ENCODE results near the gene TP53TG5.

TP53TG5 gene

DNA sequence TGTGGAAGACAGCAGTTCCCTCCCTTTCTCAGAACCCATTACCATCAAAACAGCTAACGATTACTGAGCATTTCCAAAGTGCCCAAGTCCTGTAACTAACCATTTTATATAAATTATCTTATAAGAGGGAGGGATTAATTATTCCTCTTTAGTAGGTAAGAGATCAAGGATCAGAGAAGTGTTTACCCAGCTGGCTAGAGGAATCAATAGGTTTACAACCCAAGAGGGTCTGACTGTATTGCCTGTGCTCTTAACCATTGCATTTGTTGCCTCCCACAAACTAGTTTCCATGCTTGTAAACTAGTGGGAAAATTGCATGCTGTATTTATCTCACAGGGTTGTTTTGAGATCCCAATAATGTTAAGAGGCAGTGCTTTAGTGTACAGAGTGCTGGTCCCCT, 26.3 kb upstream of the TP53TG5 start:
- no peak for DNase-seq

DNA sequence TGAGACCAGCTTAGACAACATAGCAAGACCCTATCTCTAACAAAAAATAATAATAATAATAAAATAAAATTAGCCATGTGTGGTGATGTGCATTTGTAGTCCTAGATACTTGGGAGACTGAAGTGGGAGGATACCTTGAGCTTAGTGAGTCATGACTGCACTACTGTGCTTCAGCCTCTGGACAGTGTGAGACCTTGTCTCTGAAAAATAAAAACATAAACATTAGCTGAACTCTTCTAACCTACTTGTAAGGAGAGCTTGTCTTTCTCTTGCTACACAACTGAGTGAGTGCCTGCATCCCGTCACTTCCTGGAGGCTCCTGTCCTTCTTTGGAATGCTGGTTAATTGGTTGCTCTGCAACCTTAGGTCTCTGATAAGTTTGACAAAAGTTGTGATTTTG, 24.8 kb upstream of the TP53TG5 start:
- DNase-seq: no peak

DNA sequence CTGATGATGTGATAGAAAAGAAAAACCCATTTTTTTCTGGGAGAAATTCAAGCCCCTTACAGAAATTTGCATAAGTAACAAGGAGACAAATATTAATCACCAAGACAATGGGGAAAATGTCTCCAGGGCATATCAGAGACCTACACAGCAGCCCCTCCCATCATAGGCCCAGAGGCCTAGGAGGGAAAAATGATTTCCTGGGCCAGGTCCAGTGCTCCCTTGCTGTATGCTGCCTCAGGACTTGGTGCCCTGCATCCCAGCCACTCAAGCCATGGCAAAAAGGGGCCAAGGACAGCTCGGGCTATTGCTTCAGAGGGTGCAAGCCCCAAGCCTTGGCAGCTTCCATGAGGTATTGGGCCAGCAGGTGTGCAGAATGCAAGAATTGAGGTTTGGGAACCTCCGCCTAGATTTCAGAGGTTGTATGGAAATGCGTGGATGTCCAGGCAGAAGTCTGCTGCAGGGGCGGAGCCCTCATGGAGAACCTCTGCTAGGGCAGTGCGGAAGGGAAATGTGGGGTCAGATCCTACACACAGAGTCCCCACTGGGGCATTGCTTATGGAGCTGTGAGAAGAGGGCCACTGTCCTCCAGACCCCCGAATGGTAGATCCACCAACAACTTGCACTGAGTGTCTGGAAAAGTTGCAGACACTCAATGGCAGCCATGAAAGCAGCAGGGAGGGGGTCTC, 22.4 kb upstream of the TP53TG5 start:
- no peak for DNase-seq

DNA sequence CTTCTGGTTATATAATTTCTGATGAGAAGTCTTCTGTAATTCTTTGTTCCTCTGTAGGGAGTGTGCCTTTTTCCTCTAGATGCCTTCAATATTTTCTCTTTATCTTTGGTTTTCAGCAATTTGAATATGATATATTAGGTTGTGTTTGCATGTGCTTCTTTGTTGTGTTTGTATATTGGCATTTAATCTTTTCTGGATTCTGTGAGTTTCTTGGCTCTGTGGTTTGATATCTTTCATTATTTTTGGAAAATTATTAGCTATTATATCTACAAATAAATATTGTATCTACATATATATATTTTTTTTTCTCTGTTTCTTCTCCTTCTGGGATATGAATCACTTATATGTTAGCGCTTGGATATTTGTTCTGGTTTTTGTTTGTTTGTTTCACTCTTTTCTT, 20.9 kb upstream of the TP53TG5 start:
- no peak for DNase-seq

DNA sequence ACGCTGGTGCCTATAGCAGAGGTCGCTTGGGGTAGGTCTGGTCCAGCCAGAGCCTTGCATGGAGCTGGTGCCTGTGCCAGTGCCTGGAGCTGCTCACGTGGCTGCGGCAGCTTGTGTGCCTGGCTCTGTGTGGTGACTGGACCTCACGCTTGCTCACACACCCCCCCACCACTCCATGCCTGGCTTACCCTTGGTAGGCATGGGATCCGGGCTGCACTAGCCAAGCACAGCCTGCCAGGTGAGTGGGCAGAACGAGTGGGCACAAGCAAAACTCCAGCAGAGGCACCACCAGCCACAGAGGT, 16.9 kb upstream of the TP53TG5 start:
- no peak for DNase-seq

DNA sequence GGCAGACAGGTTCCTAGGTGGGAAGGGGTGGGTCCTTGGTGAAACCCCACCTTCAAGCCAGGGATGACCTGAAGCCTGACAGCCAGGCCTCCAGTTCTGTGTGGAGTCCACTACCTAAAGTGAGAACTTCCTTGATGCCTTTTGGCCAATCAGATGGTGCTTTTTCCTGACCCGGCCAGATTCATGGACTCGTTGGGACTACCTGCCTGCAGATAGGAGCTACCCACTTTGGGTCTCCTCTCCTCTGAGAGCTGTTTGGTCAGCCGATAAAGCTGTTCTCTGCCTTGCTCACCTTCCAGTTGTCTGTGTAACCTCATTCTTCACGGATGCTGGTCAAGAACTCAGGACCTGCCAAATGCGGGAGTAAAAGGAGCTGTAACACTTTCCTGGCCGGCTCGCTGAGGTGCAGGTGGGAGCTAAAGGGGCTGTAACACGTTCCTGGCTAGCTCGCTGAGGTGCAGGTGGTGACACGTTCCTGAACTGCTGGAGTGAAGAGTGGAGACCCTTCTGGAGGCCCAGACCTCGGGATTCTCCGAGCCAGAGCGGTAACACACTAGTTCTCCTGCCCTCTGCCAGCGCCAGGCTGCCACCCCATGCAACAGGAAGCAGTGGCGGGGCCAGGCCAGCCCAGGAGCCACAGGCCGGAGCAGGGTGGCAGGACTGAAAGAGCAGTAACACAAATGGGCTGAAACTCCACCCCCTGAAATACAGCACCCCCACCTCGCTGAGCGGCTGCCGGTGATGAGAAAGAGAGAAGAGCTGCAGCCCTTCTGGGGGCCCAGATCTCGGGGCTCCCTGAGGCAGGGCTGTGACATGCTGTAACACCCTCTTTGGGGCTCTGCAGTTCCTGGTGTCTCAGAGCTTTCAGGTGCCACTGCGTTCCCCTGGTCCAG, 16.3 kb upstream of the TP53TG5 start:
- no peak for DNase-seq

DNA sequence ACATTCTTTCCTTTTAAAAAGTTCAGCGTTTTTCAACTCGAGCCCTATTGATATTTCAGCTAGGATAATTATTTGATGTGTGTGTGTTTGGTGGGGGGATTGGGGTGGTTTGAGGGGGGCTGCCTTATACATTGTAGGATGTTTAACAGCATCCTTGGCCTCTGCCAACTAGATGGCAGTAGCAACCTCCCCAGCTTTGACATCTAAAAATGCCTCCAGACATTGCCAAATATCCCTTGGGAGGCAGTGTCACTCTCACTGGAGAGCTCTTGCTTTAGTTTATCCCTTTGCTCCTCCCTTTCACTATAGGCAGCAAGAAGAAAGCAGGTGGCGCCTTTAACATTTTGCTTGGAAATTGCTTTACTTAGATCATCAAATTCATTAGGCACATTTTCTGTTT, 14.6 kb upstream of the TP53TG5 start:
- DNase-seq: no peak

DNA sequence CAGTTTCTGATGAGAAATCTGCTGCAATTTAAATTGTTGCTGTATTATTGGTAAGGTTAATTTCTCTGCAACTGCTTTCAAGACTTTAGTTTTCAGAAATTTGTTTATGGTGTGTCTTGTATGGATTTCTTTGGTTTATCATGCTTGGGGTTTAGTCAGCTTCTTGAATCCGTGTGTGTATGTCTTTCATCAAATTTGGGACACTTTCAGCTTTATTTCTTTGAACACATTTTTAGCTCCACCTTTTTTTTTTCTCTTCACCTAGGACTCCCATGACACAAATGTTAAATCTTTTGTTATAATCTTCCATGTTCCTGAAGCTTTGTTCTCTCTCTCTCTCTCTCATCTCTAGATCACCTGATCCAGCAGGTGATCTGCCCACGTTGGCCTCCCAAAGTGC, 13.4 kb upstream of the TP53TG5 start:
- no peak for DNase-seq

DNA sequence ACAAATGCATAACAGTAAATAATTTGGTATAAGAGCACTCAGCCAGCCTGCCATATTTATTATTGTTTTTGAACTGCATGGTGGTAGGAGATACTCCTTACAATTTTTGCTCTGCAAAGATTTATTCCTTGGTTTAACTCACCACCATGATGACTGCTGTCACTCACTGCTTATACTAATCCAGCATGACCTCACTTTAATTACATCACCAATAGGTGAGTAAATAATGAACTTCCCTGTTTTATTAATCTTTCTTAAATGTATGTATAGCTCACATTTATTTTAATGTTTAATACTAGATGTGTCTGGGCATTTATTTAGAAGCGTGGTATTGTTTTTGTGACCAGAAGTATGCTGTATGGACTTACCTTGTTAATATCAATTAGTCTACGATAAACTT, 12.8 kb upstream of the TP53TG5 start:
- no peak for DNase-seq

DNA sequence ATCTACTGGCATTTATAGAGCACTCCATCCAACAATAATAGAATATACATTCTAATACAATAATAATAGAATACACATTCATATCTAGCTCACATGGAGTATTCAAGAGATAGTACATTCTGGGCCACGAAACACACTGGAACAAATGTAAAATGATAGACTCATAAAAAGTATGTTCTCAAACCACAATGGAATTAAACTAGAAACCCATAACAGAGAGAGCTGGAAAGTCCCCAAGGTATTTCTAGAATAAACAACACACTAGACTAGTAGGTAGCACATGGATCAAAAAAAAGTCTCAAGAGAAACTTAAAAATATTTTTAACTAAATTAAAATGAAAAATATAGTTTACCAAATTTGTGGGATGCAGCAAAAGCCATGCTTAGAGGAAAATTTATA, 9.1 kb upstream of the TP53TG5 start:
- DNase-seq: no peak

DNA sequence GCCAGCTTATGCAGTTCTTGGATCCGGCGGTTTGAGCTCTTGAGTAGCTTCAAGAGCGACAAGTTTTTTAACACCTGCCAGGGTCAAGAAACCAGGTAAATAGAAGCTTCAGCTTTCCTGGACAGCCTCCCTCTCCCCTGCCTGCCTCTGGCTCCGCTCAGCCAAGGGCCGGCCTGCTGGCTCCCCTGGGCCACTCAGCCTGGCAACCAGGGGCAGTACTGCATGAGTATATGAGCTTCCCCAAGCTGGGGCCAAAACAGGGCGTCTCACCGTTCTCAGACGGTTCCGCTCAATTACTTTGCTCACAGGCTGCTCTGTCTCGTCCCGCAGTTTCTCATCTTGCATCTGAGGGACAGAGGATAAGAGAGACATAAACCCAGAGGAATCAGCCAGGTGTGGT, 856 bp downstream of the TP53TG5 start:
- no peak for DNase-seq

DNA sequence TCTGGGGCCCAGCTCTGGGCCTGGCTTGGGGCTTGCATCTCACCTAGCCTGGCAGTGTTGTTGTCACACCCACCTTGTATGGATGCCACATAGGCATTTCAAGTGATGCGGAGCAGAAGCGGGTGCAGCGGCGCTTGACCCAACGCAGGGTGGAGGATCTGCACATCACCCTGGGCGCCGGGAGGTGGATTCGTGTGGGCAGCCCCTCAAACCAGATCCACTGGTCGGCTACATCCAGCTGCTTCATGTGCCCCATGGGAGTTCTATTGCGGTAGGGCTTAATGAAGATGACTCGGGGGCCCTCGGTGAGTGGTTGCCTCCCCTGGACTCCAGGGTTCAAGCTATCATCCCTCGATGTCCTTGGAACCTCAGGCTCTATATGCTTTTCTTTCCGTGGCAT, 3.2 kb downstream of the TP53TG5 start:
- no peak for DNase-seq

DNA sequence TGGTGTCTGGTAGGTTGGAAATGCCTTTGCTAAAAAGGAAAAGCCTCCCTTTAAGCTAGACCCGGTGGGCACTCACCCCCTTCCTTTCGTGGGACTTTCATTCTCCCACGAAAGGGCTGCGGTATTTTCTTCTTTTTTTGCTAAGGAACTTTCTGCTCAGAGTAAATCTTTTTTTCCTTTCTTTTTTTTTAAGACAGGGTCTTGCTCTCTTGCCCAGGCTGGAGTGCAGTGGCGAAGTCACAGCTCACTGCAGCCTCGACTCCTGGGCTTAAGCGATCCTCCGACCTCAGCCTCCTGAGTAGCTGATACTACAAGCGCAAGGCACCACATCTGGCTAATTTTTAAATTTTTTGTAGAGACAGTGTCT, 4.0 kb downstream of the TP53TG5 start:
- no peak for DNase-seq

DNA sequence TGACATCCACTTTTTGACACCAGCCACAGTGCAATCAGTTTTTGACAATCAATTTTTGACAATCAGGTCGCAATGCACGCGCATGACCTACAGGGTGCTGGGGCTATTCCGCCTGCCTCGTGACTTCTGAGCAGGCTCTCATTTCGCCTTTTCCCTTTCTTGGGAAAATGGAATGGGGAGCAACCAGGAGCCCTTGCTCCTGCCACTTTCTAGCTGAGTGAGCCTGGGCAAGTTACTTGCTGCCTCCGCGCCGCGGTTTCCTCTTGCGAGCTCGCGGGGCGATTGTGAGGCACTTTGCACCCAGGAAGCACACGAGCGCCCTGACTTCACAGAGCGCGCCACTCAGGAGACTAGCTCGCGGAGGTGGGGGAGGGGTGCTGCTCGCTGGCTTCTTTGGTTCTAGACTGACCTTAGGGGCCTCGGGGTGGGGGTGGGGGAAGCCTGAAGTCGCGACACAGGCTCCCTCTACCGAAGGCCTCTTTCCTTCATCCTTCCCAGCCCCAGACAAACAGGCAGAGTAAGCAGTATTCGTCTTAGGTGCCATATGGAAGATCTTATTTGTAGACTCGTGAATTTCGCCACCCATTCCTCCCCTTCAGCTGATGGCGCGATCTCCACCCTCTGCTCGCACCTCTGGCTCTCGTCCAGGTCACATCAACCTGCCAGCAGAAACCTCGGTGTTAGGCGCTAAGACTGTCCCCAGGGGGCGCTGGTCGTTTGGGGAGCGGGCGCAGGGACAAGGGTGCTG, 4.6 kb downstream of the TP53TG5 start:
- DNase-seq: peak; percentile 89

DNA sequence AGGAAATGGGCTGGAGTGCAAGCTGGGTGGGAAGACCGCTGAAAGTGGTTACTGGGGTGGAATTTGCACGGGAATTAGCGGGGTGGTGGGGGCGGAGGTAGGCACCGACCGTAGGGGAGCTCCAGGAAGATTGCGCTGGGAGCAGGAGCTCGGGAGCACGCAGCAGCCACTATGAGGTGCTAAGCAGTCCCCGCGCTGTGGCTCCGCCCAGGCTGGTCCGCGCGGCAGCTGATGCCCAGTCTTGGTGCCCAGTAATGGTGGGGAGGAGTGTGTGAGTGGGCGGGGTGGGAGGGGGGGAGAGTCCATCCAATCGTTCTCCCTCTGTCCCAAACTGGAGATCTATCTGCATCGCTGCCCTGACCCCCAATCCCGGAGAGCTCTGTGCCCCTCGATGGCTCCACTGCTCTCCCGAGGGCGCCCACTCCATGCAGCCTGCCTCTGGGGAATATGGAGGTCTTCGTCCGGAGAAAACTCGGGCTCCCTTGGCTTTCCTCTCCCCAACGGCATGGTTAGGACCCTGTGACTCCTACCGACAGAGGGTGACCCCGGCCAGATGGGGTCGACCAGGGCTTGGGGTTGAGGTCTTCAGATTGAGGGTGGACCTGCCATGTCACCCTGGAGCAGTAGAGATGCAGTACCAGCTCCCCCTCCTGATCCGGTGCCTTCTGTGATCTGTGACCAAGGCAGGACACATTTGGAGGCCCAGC, 5.3 kb downstream of the TP53TG5 start:
- no peak for DNase-seq

DNA sequence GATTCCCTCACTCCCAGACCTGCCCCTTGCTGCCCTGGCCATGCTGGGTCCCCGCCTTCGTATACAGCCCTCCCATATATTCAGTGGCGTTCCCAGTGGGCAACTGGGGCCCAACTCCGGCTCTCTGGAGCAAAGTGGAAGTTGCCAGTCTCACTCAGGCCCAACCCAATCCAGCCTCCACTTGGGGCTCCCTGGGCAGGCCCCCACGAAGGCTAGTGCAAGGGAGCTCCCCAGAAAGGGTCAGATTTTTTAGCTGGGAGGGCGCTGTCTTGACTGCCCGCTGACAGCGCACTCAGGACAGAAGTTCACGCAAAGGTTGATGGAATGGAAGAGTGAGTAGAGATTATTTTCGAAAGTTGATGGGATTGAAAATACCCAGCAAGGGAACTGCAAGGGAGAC, 5.9 kb downstream of the TP53TG5 start:
- no peak for DNase-seq

DNA sequence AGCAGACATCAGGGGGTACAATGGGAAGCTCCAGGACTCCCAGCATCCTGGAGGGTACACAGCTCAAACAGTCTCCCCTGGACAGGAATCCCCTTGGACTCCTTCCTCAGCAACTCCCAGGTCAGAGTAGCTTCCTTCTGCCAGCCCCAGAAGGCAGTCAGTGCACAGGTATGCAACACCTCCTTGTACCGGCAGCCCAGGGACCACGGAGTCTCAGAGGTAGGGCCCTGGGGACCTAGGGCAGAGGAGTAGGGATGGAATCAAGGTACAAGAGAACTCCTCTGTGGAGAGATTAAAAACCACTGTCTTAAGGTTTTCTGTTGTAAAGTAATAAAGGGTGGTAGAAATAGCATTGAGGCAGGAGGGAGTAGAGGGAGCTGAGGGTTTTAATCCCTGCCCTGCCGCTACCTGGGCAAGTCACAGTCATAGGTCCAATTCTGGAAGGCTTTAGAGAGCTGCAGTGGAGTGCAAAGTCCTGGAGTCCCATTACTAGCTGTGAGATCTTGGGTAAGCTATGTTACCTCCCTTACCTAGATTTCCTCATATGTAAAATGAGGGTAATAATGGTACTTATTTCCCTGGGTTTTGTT, 7.5 kb downstream of the TP53TG5 start:
- no peak for DNase-seq

DNA sequence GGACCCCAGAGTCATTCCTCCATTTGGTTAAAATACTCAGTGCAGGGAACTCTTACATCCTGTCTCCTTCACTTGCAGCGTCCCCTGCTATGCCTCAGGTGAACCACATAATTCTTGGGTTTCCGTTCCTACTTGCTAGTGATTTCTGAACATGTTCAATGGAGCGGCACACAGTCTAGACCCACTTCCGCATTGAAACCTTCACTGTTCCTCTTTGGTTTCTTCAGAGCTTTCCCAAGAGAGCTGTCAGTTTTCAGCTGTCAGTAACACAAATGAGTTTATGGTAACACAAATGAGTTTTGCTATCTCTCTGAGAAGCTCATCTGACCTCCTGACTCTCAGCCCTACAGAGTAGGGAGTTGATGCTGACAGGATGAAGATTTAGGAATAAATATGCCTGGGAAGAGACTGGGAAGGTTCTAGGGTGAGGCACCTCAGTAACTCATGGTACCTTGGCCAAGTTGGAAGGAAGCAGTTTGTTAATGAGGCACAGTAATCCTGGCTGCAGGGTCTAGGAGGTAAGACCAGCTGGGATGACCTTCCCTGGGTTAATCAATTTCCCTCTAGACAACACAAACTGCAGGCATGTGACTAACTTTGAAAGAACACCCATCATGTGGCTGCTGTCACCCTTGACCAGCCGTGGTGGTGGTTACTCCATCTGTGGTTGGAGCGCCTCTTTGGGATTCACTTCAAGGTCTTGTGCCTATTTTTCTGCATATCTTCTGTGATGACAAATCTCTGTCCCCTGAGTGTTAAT, 9.7 kb downstream of the TP53TG5 start:
- DNase-seq: peak; percentile 31

DNA sequence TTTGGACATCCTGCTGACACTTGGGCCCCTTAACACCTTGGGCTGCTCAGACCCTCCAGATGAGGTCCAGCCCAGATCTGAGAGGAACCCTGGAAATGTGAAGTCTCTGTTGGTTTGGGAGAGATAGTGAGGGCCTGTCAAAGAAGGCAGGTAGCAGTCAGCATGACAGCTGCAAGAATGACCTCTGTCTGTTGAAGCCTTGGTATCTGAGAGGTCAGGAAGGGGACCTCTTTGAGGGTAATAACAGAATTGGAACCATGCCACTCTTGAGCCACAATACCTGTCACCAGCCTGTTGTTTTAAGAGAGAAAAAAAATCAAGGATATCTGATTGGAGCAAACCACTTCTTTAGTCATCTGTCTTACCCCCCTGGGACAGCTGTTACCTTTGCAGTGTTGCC, 11.0 kb downstream of the TP53TG5 start:
- DNase-seq: no peak

DNA sequence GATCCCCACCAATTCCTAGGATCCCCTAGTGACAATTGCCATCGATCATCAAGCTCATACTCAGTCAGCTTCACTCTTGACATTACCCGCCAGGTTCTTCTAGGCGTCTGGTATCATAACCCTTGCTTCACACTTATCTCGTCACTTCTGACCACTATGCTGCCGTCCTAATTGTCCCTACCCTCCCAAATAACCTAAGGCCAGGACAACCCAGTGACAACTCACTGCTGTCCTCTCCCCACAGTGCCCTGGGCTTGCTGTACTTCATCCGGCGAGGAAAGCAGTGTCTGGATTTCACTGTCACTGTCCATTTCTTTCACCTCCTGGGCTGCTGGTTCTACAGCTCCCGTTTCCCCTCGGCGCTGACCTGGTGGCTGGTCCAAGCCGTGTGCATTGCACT, 11.5 kb downstream of the TP53TG5 start:
- DNase-seq: no peak

DNA sequence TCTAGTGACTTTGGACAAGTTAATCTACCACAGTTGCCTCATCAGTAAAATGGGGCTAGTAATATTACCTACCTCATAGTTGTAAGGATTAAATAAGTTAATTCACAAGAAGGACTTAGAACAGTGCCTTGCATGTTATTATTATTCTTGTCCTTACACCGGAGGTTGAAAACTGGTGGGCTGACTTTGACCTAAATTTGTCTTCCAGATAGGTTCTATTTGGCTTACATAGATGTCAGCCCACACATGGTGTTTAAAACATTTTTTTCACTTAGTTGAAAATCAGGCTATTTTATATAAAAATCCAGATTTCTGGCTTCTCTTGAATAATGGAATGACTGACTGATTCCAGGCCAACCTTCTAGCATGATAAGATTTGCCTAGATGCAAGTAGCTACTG, 11.9 kb downstream of the TP53TG5 start:
- DNase-seq: no peak

DNA sequence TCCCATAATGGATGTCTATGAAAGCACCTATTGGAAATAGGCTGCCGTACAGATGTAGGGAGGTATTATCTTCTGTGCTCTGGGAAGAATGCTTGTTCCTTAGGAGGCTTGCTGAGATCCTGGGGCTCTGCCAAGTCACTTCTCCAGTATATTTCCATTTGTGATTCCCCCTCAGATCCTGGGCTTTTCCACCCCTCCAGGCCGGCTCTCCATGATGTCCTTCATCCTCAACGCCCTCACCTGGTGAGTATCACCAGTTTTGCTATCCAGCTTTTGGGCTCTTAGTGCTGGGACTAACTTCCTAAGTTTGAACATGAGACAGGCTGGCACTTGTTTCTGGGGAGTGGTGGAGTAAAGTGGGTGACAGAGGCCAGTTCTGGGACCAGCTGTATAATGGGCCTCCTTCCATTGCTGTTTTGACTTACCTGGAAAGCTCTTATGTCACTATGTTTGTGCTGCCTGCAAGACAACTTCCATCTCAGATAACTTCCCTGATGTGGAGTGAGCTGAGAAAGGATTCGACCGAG, 12.6 kb downstream of the TP53TG5 start:
- no peak for DNase-seq

All from activated naive CD4-positive, alpha-beta T cell treated with Interleukin-2 at 50 U/mL for 16 hours (primary cell).